Lung (tissue), 12 donors: Measurements from ENCODE around the gene E2F2. TPM values are rescaled to one million over a fixed set of nuclear protein-coding genes. Genes with fewer than 3 reads are reported as not detected.

Experiments used
- ATAC-seq: fragments of 200-7000 bp; cut with Tn5 transposase; one replicate; pipeline ENCODE4 v1.9.1; 2020; ENCODE audit warnings: moderate number of reproducible peaks; ENCODE audit not compliant: insufficient read depth, low FRiP score
- DNase-seq, 3 donors: peaks; one replicate each; pipeline ENCODE4 v3.0.0-alpha.2; 2013 to 2017
- H3K27ac ChIP-seq, 2 donors: one replicate each; pipeline ENCODE4 v1.5.1; 2013; ENCODE audit warnings: mild to moderate bottlenecking in 2 of 2, moderate library complexity in 2 of 2, control low read depth in 1 of 2, inconsistent platforms in 1 of 2, low read depth in 1 of 2, low read length in 1 of 2
- H3K27me3 ChIP-seq, 3 donors: one replicate each; pipeline ENCODE4 v1.5.1; 2013; ENCODE audit warnings: low read length in 2 of 3; ENCODE audit not compliant: control insufficient read depth in 3 of 3, insufficient read depth in 3 of 3
- H3K36me3 ChIP-seq, 4 donors: one replicate each; pipeline ENCODE4 v1.5.1; 2013; ENCODE audit warnings: low read length in 4 of 4, mild to moderate bottlenecking in 1 of 4, moderate library complexity in 1 of 4; ENCODE audit not compliant: control insufficient read depth in 4 of 4, insufficient read depth in 4 of 4
- H3K4me1 ChIP-seq, 5 donors: one replicate each; pipeline ENCODE4 v1.5.1; 2013; ENCODE audit warnings: low read length in 5 of 5, mild to moderate bottlenecking in 2 of 5, moderate library complexity in 1 of 5; ENCODE audit not compliant: control insufficient read depth in 5 of 5, insufficient read depth in 5 of 5
- H3K4me3 ChIP-seq: one replicate; pipeline ENCODE4 v1.5.1; 2013; ENCODE audit warnings: mild to moderate bottlenecking, control low read depth, moderate library complexity
- H3K9ac ChIP-seq, 2 donors: one replicate each; pipeline ENCODE4 v1.5.1; 2013; ENCODE audit warnings: low read length in 2 of 2, control low read depth in 1 of 2; ENCODE audit not compliant: insufficient read depth in 1 of 2
- H3K9me3 ChIP-seq, 4 donors: one replicate each; pipeline ENCODE4 v1.5.1; 2013; ENCODE audit warnings: low read length in 3 of 4, mild to moderate bottlenecking in 1 of 4, moderate library complexity in 1 of 4; ENCODE audit not compliant: control insufficient read depth in 4 of 4, insufficient read depth in 3 of 4
- CTCF ChIP-seq: IDR thresholded peaks from 2 replicates; pipeline ENCODE4 v1.5.1; 2012; ENCODE audit warnings: mild to moderate bottlenecking; ENCODE audit errors: control extremely low read depth, extremely low read depth
- WGBS, 2 donors: extraction: QIAGEN DNeasy Blood & Tissue Kit; methylation state at CpG; one replicate each; pipeline ENCODE4 v1.1.7; 2013; 5-methylcytosine and 5-hydroxymethylcytosine counted together
- polyA plus RNA-seq, 2 donors: library from polyadenylated mRNA; stranded (reverse); fragments of 200-250 nt; gene quantifications; one replicate each; pipeline ENCODE4 v1.2.1, GENCODE V29; 2013
- total RNA-seq, 2 donors: library from RNA; depleted of rRNA in 1 of 2; stranded (reverse); fragments of >200 nt in 1 of 2; gene quantifications; one replicate each; pipeline ENCODE4 v1.2.1, GENCODE V29; 2014 to 2021
- donor health status: control.
- donor health status: control.
- donor health status: Bipolar disorder and iron deficiency.
- donor health status: healthy.
- donor health status: DM: yes; HTN: yes; CAD: no.

Gene E2F2
- total and polyA plus RNA-seq, 4 donors = 0.83 to 4.9 (median 1.5) TPM

GRCh38 chr1:23559136-23559984, 28.3 kb upstream of the E2F2 start, which contains the start of gene ID3:
TSS of gene ID3 (minus strand) at chr1:23559501. CDS start at chr1:23559426, 75 bp downstream.
- Histone ChIP-seq H3K9ac (peak within 1 kb of the TSS; percentile 89 to 92), H3K27ac (peak within 1 kb of the TSS; percentile 94 to 98), H3K36me3 (peaks cover 0 to 21% (median 4%) of the 10 kb centered on the region in 4 donors), H3K4me3 (peak within 1 kb of the TSS; percentile 89), H3K4me1 (peaks cover 9 to 75% (median 34%) of the 10 kb centered on the region in 5 donors), H3K9me3 (no peaks in the 10 kb centered on the region), H3K27me3 (no peaks in the 10 kb centered on the region)
- TF ChIP-seq CTCF = no peak
- ATAC-seq (peak; percentile 86), DNase-seq (peak; percentile 99 to 100 (median 99))
- 0 to 1% methylated on average over 57 of the region's 57 CpGs for WGBS, 2 donors

GRCh38 chr1:23558872-23559135, 27.8 kb upstream of the E2F2 start:
- Histone ChIP-seq H3K4me3 (peak overlapping the region; percentile 89), H3K4me1 (peaks cover 9 to 75% (median 38%) of the 10 kb centered on the region in 5 donors), H3K27me3 (no peaks in the 10 kb centered on the region), H3K9me3 (no peaks in the 10 kb centered on the region), H3K36me3 (peaks cover 0 to 21% (median 4%) of the 10 kb centered on the region in 4 donors), H3K9ac (peak overlapping the region; percentile 89 to 92), H3K27ac (peak overlapping the region; percentile 86 to 98)
- DNase-seq (no peak), ATAC-seq (no peak)
- no peak for TF ChIP-seq CTCF
- WGBS, 2 donors = 1% methylated on average over 14 of the region's 14 CpGs

- H3K36me3 ChIP-seq = peaks cover 0 to 21% (median 4%) of the 10 kb centered on the region in 4 donors
- TF ChIP-seq CTCF = no peak
- no peaks in the 10 kb centered on the region for H3K9me3 ChIP-seq
- peak overlapping the region; percentile 86 to 98 for H3K27ac ChIP-seq
- peak overlapping the region; percentile 89 for H3K4me3 ChIP-seq
- peaks cover 9 to 75% (median 40%) of the 10 kb centered on the region in 5 donors for H3K4me1 ChIP-seq
- ATAC-seq (no peak), DNase-seq (peak; percentile 66 to 83 (median 67))
- peak overlapping the region; percentile 89 to 92 for H3K9ac ChIP-seq
- no peaks in the 10 kb centered on the region for H3K27me3 ChIP-seq
- WGBS, 2 donors = 3 to 8% methylated on average over 17 to 34 of the region's 34 CpGs
These were observed 27.3 kb upstream of the E2F2 start for GRCh38 chr1:23558140-23558871.
